Measurements from ENCODE around the gene RGS7. TPM values are rescaled to one million over a fixed set of nuclear protein-coding genes. Genes with fewer than 3 reads are reported as not detected.

RGS7 gene
- total and polyA plus RNA-seq, 2 of the 4 experiments (the other 2 are of a cell fraction) = 0.58 to 0.72 TPM

GRCh38 chr1:241332037-241332409, 25.0 kb downstream of the RGS7 start:
- Histone ChIP-seq H2BK5ac (ENCODE audit: low read depth, low read length, poor library complexity, severe bottlenecking) (no peak overlapping the region), H3K18ac (ENCODE audit: low read depth, low read length) (no peak overlapping the region), H3K27me3 (ENCODE audit: control insufficient read depth, insufficient read depth, low read length) (no peaks in the 10 kb centered on the region), H3K56ac (ENCODE audit: extremely low read depth, insufficient read depth, low read length) (no peak overlapping the region), H2AK9ac (replicated peaks; ENCODE audit: low read depth, low read length, poor library complexity) (no peak overlapping the region), H4K20me1 (ENCODE audit: insufficient read depth, low read length) (no peaks in the 10 kb centered on the region), H4K5ac (ENCODE audit: low read depth, low read length) (no peak overlapping the region), H2BK15ac (ENCODE audit: low read depth, low read length) (no peak overlapping the region), H3K27ac (ENCODE audit: insufficient read depth, low read length) (no peak overlapping the region), H3K9me1 (ENCODE audit: insufficient read depth, low read length) (no peaks in the 10 kb centered on the region), H3K14ac (replicated peaks; ENCODE audit: low read depth, low read length) (no peak overlapping the region), H2BK20ac (ENCODE audit: low read depth, low read length) (no peak overlapping the region), H3K36me3 (ENCODE audit: control insufficient read depth, insufficient read depth, low read length) (no peaks in the 10 kb centered on the region), H3K9ac (ENCODE audit: low read depth, low read length) (no peak overlapping the region), H2AK5ac (ENCODE audit: low read depth, low read length) (no peak overlapping the region), H3K4ac (ENCODE audit: low read depth, low read length) (no peak overlapping the region), H2BK120ac (ENCODE audit: low read depth, low read length) (no peak overlapping the region), H3K4me2 (ENCODE audit: low read depth, low read length) (no peak overlapping the region), H3K4me1 (ENCODE audit: control insufficient read depth, insufficient read depth, low read length) (no peaks in the 10 kb centered on the region), H3K4me3 (ENCODE audit: insufficient read depth, low read depth, low read length) (no peak overlapping the region), H3K79me1 (ENCODE audit: low read depth in 1 of 2, low read length in 2 of 2) (no peaks in the 10 kb centered on the region), H4K8ac (ENCODE audit: low read depth in 2 of 2, low read length in 2 of 2) (no peak overlapping the region), H3K9me3 (ENCODE audit: control insufficient read depth, insufficient read depth, low read length) (no peaks in the 10 kb centered on the region), H2AFZ (replicated peaks; ENCODE audit: low read length, poor library complexity) (no peak overlapping the region), H3K23ac (ENCODE audit: low read depth, low read length) (no peak overlapping the region), H4K91ac (ENCODE audit: insufficient read depth, low read depth, low read length) (no peak overlapping the region)
- TF ChIP-seq POLR2A (IDR thresholded peaks at IDR 0.05; ENCODE audit: low read depth, low read length) (no peak), MAFK (IDR thresholded peaks at IDR 0.05; ENCODE audit: low read depth, low read length) (no peak), CHD1 (IDR thresholded peaks at IDR 0.05; ENCODE audit: low read depth, low read length) (no peak), MXI1 (IDR thresholded peaks at IDR 0.05; ENCODE audit: borderline replicate concordance, low read depth, low read length) (no peak), CEBPB (IDR thresholded peaks at IDR 0.05; ENCODE audit: low read depth, low read length) (no peak), FOS (IDR thresholded peaks at IDR 0.05; ENCODE audit: low read depth, low read length) (no peak), CTCF (conservative IDR thresholded peaks at IDR 0.05; ENCODE audit: low read depth, low read length) (no peak), MAZ (IDR thresholded peaks at IDR 0.05; ENCODE audit: borderline replicate concordance, low read depth, low read length) (no peak), RAD21 (IDR thresholded peaks at IDR 0.05; ENCODE audit: low read length) (no peak), BHLHE40 (IDR thresholded peaks at IDR 0.05; ENCODE audit: low read depth, low read length) (no peak), RFX5 (IDR thresholded peaks at IDR 0.05; ENCODE audit: low read depth, low read length) (no peak), NFE2L2 (IDR thresholded peaks at IDR 0.05; ENCODE audit: low read depth, low read length) (no peak), ELK1 (IDR thresholded peaks at IDR 0.05; ENCODE audit: borderline replicate concordance, low read depth, low read length) (no peak), SMC3 (IDR thresholded peaks at IDR 0.05; ENCODE audit: low read depth, low read length) (no peak), USF2 (IDR thresholded peaks at IDR 0.05; ENCODE audit: low read depth, low read length) (no peak), RCOR1 (IDR thresholded peaks at IDR 0.05; ENCODE audit: insufficient replicate concordance, low read length) (no peak)
- in situ Hi-C loops (cut with MboI; ENCODE audit: low sequenced_read_pairs) = no loop called here
- ChIA-PET POLR2A (ENCODE audit: unreplicated experiment) (no interaction called here), CTCF (no interaction called here)
- no CpG with 5 or more reads among the region's 4 CpGs for WGBS, 2 experiments (ENCODE audit: extremely low coverage in 2 of 2, insufficient read length in 1 of 2)
- ATAC-seq (ENCODE audit: low read depth) (no peak), DNase-seq (no peak)
- no TSS peak for BruUV-seq (replicated peaks)
- dilution Hi-C loops (cut with HindIII; ENCODE audit: low sequenced_read_pairs, unreplicated experiment) = no loop called here
- intact Hi-C loops (cut with micrococcal nuclease) = no loop called here

All from IMR-90 (cell line).